Stimulated activated CD8-positive, alpha-beta memory T cell treated with anti-CD3 and anti-CD28 coated beads, Interleukin-15, amount 100 ng/mL, for 1 hour (primary cell): ENCODE data around the gene C10orf105.

ENCODE experiments used
- DNase-seq: peaks from one replicate; pipeline ENCODE4 v3.0.0-alpha.2; 2020; ENCODE audit warnings: low read depth

C10orf105 gene

GRCh38 chr10:71737001-71737833 is 17.6 kb upstream of the C10orf105 start:
- no peak for DNase-seq

GRCh38 chr10:71736570-71736952 is 17.0 kb upstream of the C10orf105 start:
- no peak for DNase-seq

GRCh38 chr10:71735709-71736569 is 16.4 kb upstream of the C10orf105 start:
- no peak for DNase-seq

GRCh38 chr10:71734797-71735196 is 15.2 kb upstream of the C10orf105 start:
- DNase-seq, result no peak

GRCh38 chr10:71731791-71732190 is 12.2 kb upstream of the C10orf105 start:
- DNase-seq, result no peak

- no peak for DNase-seq
These were observed 9.6 kb upstream of the C10orf105 start for GRCh38 chr10:71729161-71729636.

GRCh38 chr10:71727738-71728737 is 8.5 kb upstream of the C10orf105 start:
- no peak for DNase-seq

- no peak for DNase-seq
These were observed 7.6 kb upstream of the C10orf105 start for GRCh38 chr10:71727105-71727737.

GRCh38 chr10:71726580-71727104 is 7.1 kb upstream of the C10orf105 start:
- no peak for DNase-seq

- DNase-seq, result no peak
These were observed 6.5 kb upstream of the C10orf105 start for GRCh38 chr10:71725998-71726579.

- no peak for DNase-seq
These were observed 5.7 kb upstream of the C10orf105 start for GRCh38 chr10:71725249-71725648.

GRCh38 chr10:71724539-71724938 is 5.0 kb upstream of the C10orf105 start:
- no peak for DNase-seq

GRCh38 chr10:71723311-71723710 is 3.7 kb upstream of the C10orf105 start:
- no peak for DNase-seq

- no peak for DNase-seq
These were observed 3.3 kb upstream of the C10orf105 start for GRCh38 chr10:71722849-71723248.

GRCh38 chr10:71721313-71721712 is 1.7 kb upstream of the C10orf105 start:
- no peak for DNase-seq

GRCh38 chr10:71720288-71720687 is 710 bp upstream of the C10orf105 start:
- DNase-seq, result no peak

GRCh38 chr10:71719042-71719441 is 536 bp downstream of the C10orf105 start:
- DNase-seq, result no peak

- DNase-seq, result no peak
These were observed 1.3 kb downstream of the C10orf105 start for GRCh38 chr10:71718165-71718698.

- no peak for DNase-seq
These were observed 2.0 kb downstream of the C10orf105 start for GRCh38 chr10:71717551-71717951.

GRCh38 chr10:71717056-71717455 is 2.5 kb downstream of the C10orf105 start:
- no peak for DNase-seq
